ENCODE results near the gene RRP1B.
"Not testable (repeated sequence)": the region's sequence is repeated elsewhere in the genome, so short reads cannot be mapped to it uniquely, and the experiment has no call there.

RRP1B gene, protein sequence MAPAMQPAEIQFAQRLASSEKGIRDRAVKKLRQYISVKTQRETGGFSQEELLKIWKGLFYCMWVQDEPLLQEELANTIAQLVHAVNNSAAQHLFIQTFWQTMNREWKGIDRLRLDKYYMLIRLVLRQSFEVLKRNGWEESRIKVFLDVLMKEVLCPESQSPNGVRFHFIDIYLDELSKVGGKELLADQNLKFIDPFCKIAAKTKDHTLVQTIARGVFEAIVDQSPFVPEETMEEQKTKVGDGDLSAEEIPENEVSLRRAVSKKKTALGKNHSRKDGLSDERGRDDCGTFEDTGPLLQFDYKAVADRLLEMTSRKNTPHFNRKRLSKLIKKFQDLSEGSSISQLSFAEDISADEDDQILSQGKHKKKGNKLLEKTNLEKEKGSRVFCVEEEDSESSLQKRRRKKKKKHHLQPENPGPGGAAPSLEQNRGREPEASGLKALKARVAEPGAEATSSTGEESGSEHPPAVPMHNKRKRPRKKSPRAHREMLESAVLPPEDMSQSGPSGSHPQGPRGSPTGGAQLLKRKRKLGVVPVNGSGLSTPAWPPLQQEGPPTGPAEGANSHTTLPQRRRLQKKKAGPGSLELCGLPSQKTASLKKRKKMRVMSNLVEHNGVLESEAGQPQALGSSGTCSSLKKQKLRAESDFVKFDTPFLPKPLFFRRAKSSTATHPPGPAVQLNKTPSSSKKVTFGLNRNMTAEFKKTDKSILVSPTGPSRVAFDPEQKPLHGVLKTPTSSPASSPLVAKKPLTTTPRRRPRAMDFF

DNA sequence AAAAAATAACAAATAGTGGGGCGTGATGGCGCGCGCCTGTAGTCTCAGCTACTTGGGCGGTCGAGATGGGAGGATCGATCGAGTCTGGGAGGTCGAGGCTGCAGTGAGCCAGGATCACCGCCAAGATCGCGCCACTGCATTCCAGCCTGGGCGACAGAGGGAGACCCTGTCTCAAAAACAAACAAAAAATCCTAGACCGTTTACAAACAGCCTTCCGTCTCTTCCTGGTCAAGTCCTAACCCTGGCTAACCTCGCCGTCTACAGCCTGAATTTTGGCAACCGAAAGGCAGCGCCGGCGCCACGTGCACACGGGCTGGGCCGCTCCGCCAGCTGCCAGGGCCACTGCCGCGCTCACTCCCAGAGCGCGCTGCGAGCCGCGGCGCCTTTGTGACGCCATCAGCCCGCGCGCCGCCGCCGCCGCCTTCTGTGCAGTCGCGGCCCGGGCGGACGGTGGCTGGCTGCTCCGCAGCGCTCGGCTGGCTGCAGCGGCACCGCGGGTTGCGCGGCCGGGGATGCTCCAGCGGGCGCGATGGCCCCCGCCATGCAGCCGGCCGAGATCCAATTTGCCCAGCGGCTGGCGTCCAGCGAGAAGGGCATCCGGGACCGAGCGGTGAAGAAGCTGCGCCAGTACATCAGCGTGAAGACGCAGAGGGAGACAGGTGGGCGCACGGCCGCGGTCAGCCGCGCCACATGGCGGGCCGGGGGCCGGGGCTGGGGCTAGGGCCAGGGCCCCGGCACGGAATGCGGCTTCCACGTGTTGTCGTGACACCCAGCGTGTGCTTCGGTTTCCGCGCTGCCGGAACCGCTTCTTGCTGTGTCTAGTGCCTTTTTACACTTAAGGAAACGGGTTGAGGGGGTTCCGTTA, at the start of gene RRP1B, which contains the start of gene HSF2BP:
Gene RRP1B (plus strand): TSS at position 425 of the 865 bp plus-strand sequence. CDS start 105 bp downstream, at position 530.
Gene HSF2BP (minus strand): TSS at position 353 of the 865 bp plus-strand sequence. CDS start 1,392 bp downstream, outside the sequence.
- DNase-seq: peak; percentile 78

DNA sequence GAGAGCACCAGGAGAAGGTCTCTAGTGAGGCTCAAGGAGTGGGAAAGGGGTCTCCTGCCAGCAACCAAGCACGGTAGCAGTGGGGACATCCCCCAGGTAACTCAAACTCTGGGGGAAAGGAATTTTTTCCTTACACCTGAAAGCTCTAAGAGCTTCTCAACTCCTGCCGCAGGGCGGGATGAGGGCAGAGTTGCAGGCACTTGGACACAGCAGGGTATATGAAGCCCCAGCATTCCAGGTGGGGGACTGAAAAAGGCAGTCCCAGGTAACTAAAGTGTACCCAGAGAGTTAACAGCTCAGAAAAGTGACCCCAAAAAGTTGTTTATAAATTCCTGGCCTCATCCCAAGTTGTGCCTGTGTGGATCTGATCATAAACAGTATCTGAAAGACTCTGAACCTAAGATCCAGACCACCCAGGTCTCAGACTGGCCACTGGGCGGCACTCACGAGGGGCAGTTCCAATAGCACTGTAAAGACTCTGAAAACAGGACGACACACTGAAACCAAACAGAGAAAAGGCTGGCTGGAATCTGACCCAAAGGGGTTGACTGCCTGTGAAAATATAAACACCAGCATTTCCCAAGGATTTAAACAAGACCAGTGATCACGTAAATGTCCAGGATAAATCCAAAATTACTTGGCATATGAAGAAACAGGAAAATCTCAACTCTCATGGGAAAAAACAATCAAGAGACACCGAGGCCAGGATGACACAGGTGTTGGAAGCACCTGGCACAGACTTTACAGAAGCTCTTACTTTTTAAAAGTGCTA, 47.6 kb upstream of the RRP1B start:
- peak; percentile 34 for DNase-seq

DNA sequence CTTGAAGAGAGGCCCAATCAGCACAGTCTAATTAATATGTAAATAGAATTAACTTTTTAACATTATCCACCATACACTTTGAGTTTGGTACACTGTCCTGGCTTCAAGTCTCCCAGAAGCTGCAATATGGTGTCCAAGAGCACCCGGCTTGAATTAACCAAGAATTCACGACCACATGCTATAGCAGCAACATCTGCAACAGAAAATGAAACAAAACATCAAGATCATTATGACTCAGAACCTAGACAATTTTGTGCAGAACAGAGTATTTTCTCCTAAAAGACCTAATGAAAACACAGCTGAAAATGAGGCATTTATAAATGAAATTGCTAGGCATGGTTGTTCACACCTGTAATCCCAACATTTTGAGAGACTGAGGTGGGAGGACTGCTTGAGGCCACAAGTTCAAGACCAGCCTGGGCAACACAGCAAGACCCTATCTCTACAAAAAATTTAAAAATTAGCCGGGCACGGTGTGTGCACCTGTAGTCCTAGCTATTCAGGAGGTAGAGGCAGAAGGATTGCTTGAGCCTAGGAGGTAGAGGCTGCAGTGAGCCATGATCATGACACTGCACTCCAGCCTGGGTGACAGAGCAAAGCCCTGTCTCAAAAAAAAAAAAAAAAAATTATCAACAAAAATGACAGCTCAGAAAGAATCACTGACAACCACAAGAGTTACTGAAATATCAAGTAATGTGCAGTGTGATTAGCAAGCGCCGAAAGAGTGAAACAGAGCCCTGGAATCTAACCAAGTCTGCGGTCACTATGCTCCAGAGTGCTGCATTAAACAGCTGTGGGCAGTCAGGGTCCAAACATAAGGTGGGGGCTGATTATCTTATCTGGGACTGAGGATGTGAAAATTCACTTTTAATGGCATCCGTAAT, 45.4 kb upstream of the RRP1B start:
- no peak for DNase-seq

DNA sequence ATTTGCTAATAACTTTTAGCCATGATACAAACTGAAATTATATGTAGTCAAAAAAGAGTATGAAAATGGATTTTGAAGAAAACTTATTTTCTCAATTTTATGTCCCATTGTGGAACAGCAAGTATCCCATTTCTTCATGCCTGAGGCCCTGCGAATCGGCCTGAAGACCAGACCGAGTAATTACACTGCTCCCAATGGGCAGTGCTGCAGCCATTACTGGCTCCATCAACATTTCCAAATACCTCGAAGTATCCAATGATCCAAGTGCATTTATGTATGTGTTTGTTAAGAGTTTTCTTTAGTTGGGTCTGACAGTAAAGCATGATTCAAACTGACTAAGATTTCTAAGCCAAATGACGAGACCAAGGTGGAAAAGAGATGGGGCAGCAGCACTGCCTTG, 44.5 kb upstream of the RRP1B start:
- DNase-seq: no peak

DNA sequence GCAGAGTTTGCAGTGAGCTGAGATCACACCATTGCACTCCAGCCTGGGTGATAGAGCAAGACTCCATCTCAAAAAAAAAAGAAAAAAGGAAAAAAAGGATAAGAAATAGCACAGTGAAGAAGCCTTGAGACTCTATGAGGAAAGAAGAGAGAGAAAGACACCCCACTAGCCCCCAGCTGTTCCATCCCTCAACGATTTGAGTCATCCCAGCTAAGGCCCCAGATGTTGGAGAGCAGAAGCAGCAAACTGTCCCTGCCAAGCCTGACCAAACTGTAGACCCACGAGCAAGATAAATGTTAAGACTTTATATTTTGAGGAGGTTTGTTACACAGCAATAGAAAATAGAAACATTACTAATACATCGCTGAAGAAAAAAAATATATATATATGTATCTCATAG, 42.5 kb upstream of the RRP1B start:
- DNase-seq: not testable (repeated sequence)

DNA sequence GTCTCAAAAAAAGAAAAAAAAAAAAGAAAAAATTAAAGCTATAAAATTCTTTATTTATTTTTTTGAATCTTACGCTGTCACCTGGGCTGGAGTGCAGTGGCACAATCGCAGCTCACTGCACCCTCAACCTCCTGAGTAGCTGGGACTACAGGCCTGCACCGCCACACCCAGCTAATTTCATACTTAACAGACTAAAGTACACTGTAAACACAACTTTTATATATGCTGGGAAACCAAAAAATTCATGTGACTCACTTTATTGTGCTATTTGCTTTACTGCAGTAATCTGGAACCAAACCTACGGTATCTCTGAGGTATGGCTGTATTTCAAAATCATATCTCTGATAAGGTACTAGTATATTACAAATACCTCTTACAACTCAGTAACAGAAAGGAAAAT, 40.4 kb upstream of the RRP1B start:
- DNase-seq: no peak

DNA sequence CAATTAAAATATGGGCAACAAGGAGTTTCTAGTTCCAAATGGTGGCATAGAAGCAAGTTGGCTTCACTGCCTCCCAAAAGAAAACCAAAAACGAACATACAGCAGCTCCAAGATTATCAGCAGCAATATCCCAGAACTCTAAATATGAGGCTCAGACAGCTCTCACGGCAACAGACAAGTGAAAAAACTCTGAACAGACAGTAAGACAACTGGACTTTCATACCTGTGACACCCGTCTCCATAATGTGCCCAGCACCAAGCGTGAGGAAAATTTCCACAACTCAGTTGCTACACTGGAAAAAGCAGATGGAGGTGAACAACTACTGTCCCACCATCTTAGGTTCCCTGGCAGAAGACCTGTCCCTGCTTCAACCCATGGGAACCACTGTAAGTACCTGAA, 40.0 kb upstream of the RRP1B start:
- DNase-seq: no peak

DNA sequence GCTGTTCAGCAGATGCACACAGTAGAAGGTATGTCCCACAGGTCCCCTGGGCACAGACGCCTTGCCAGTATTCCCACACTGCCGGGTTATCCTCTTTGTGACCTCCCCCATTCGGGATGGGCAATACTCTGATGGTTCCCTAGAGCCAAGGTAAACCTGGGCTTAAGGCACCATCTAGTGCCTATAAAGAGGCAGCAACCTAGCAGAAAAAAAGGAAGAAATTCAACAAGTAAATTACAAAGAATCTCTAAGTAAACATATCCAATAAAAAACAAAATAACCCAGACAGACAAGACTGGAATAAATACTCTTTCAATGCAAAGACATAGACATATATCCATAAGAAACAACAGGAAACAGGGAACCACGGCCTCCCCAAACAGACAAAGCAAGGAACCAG, 39.5 kb upstream of the RRP1B start:
- no peak for DNase-seq

DNA sequence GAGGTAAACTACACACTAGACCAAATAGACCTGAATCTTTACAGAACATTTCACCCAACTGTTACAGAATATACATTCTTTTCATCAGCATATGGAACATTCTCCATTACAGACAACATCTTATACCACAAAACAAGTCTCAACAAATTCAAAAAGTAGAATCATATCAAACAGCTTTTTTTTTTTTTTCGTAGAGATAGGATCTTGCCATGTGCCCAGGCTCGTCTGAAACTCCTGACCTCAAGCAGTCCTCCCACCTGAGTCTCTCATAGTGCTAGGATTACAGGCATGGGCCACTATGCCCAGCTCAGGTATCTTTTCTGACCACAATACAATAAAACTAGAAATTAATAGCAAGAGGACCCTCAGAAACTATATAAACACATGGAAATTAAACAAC, 36.6 kb upstream of the RRP1B start:
- DNase-seq: no peak

DNA sequence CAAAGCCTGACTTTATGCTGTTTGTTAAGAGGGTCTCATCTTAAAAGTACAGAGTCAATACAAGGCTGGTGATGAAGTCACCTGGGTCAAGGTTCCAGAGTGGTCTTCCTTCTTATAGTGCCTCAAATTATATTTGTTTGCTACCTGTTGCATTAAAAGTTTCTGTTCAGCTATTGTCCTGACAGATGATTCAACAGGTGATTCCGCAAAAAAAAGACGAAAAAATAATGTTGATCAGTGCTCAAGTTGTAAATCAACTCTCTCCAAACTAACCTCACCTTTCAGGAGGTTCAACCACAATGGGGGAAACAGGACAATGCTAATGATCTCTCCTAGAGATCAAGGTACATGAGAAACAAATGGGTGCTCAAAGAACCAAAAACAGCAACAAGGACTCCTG, 35.8 kb upstream of the RRP1B start:
- DNase-seq: no peak

DNA sequence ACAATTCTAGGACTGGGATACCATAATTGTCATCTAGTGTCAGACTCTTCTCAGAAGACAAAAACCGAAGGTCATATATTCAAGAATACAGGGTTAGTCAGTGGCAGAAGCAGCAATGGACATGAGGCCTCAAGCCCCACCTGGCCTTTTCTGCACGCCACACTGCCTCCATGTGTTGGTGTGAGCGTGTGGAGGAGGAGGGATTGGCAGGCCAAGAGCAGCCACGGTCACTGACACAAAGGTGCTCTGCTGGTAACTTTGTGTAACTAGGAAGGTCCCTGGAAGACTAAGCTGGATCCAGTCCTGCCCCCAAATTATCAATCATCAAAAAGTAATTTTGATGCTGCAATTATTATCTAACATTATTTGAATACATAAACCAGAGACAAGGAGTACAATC, 35.0 kb upstream of the RRP1B start:
- DNase-seq: no peak

DNA sequence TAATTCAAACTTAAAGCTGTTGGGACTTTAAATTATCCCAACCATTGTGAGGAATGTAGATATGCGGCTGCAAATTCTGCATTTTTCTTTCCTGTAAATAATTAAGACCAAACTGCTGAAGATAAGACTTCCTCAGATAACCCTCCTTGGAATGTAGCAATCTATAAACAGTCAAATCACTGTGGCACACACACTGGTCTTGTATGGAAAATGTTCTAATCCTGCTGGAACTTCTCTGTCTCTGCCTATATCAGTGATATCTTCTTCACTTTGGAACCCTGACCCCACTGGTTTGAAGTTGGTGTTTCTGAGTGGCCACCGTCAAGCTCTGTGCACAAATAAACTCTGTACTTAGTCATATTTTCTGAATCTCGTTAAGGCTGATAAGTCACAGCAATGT, 33.0 kb upstream of the RRP1B start:
- DNase-seq: no peak

DNA sequence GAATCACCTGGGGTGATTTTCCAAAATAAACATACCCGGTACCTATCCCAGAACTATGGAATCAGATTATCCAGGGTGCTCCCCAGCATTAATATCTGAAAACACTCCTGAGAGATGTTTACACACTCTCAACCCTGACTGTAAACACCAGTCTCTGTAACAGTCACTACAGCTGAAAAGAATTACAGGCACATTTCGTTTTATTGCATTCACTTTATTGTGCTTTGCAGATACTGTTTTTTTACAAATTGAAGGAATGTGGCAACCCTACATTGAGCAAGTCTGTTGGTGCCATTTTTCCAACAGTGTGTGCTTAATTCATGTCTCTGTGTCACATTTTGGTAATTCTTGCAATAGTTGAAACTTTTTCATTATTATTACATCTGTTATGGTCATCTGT, 31.8 kb upstream of the RRP1B start:
- no peak for DNase-seq

DNA sequence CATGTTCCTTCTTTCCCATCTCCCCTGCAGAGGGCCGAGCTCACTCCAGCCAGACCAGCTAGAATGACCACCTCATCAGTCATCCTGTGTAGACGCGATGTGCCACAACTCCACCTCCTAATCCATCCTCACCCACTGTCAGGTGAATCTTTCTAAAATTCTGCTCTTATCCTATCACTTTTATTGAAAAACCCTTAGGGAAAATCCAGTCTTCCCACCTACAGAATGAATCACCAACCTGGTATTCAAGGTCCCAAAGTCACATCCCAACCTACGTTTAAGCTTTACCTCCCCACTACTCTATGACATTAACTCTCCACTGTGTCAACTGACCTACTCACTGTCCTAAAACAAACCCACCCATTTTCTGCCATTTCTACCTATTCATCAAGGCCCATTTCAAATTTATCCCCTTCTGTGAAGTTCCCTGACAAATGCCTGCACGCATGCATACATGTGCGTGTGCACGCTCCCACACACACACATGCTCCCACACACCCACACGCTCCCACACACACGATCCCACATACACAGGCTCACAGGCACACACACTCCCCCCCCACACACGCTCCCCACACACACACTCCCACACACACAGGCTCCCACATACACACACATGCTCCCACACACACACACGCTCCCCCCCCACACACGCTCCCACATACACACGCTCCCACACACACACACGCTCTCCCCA, 27.8 kb upstream of the RRP1B start:
- no peak for DNase-seq

DNA sequence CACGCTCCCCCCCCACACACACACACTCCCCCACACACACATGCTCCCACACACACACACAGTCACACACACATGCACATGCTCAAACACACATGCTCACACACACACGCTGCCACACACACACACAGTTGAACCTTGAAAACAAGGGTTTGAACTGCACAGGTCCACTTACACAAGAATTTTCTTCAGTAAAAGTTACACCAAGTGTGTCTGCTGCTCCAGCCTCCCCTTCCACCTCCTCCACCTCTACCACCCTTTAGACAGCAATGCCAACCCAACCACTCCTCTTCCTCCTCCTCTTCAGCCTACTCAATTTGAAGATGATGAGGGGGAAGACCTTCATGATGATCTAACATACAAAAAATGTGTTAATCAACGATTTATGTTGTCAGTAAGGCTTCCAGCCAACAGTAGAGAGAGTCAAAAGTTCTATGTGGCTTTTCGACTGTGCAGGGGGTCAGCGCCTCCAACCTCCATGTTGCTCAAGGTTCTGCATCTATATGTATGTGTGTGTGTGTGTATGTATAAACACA, 26.9 kb upstream of the RRP1B start:
- no peak for DNase-seq

DNA sequence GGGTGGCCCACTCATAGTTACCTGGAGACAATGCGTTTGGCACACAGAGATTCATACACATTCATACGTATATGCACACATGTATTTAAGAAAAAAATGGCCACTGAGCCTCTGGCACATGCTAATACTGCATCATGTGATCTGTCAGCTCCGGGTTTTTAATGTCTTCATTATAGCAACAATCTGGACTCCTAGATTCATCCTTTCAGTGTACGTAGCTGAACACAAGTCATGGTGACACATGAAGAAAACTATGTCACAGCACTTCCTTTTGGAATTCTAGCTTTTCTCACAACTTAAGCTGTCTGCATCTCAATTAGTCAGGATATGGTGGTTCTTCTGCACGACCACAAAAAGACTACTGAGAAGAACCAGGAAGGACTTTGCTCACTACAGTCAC, 24.7 kb upstream of the RRP1B start:
- no peak for DNase-seq

DNA sequence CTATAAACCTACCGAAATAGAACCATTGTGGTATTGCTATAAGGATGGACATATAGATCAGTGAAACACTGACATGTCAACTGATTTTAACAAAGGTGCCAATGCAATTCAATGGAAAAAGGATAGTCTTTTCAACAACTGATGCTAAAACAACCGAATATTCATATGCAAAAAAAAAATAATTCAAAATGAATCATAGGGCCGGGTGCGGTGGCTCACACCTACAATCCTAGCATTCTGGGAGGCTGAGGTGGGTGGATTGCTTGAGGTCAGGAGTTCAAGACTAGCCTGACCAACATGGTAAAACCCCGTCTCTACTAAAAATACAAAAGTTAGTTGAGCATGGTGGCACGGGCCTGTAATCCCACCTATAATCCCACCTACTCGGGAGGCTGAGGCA, 23.9 kb upstream of the RRP1B start:
- DNase-seq: no peak

DNA sequence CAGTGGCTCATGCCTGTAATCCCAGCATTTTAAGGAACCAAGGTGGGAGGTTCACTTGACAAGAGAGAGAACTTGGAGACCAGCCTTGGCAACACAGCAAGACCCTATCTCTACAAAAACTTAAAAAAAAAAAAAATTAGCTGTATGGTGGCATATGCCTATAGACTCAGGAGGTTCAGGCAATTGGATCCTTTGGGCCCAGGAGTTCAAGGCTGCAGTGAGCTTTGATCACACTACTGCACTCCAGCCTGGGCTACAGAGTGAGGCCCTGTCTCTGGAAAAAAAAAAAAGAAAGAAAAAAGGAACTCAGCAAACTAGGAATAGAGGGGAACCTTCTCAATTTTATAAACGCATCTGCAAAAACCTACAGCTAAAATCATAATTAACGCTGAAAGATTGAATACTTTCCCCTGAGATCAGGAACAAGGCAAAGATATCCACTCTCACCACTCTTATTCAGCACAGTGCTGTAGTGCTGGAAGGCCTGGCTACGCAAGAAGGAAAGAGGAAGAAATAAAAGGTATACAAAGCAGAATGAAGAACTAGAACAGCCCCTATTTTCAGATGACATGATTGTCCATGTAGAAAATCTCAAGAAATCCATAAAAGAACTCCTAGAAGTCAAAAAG, 21.7 kb upstream of the RRP1B start:
- DNase-seq: no peak

DNA sequence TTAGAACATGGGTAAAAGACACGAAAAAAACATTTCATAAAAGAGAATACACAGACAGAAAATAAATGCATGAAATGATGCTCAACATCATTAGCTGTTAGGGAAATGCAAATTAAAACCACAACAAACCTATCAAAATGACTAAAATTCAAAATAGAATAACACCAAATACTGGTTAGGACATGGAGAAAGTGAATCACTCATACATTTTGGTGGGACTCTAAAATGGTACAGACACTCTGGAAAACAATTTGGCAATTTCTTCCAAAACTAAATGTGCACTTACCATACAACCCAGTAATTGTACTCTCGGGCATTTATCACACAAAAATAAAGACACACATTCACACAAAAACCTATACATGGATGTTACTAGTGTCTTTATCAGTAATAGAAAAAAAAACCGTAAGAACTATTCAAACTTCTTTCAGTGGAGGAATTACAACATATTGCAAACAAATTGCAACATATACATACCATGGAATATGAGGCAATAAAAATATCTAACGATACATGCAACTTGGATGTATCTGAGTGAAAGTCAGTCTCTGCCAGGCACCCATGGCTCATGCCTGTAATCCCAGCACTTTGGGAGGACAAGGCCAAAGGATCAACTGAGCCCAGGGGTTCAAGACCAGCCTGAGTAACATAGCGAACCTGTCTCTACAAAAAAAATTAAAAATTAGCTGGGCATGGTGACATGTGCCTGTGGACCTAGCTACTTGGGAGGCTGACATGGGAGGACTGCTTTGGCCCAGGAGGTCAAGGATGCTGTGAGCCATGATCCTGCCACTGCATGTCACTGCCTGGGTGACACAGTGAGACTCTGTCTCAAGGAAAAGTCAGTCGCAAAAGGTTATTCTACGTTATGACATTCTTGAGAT, 19.6 kb upstream of the RRP1B start:
- no peak for DNase-seq

All from NCI-H2029 (cell line).